Measurements from ENCODE around the gene IL18RAP.

IL18RAP gene

DNA sequence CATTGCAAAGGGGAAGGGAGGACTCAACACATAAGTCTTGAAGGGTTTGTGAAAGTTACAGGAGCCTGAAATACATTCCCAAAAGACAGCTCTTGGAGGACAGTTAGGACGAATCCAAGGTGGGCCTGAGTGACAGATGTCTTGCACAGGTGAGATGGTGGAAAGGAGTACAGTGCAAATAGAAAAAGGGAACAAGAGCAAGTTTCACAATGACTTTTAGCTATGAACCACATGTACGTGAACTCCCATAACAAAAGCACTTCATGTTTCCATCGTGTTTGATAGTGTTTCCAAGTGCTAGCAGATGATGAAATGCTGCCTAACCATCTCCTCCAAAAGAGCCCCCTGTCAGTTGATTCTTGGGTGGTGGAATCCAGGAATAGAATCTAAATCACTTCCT lies 1.8 kb downstream of the IL18RAP start:
- DNase-seq, result no peak

DNA sequence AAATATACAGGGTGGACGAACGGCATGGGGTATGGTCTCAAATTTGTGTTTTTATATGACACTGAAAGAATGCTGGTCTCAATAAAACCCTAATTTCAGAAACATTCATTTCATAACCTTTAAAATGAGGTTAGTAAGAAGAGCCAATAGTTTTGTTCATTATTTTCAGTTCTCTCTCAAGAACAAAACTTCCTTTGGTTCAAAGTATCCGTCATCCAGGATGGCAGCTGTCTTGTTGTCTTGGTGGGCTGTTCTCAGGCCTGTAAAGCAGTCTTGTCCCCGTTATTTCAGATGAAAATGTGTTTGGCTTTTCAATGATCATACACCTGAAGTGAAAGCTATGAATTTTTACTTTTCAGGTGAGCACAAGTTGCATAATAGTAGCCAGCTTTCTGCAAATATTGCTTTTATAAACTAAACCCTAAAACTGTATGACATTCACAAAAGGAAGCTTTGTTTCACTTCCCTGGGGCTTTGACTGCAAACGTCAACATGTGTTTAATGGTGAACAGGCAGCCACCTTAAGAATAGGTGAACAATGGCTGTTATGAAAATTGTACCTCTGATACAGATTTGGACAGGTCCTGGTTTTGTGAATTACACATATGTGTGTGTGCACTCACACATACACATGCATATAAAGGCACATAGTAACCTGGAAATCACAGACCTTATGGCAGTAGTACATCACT lies 2.6 kb downstream of the IL18RAP start:
- no peak for DNase-seq

DNA sequence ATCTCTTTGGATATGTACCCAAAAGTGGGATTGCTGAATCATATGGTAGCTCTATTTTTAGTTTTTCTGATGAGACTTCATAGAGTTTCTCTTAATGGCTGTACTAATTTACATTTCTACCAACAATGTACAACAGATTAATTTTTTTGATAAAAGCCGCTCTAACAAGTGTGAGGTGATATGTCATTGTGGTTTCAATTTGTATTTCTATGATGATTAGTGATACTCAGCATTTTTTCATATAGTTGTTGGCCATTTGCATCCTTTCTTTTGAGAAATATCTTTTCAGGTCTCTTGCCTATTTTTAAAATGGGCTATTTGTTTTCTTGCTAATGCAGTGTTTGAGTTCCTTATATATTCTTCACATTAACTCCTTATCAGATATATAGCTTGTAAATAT lies 4.3 kb downstream of the IL18RAP start:
- no peak for DNase-seq

DNA sequence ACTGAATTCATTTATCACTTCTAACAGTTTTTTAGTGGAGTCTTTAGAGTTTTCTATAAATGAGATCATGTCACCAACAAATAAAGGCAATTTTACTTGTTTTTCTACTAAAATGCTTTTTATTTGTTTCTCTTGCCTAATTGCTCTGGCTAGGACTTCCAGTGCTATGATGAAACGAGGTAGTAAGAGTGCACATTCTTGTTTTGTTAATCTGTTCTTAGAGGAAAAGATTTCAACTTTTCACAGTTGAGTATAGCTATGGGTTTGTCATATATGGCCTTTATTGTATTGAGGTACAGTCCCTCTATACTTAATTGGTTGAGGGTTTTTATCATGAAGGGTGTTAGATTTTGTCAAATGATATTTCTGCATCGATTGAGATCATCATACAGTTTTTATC lies 5.6 kb downstream of the IL18RAP start:
- no peak for DNase-seq

DNA sequence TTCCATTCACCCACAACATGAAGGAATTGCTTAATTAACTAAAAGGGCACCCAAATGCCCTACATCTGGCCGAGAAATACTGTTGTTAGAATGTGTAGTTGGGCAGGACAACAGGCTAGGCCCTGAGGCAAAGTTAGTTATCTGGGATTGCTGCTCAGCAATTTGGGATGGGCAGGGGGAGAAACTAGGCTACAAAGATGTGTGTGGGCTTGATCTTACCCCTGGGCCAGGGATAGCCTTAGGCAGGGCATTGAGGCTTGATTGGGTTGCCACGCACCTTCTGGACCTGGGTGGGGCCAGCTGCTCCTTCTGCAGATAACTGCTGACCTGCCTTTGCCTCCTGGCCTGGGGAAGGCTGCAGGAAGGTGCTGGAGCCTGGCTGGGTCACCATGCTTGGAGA lies 9.4 kb downstream of the IL18RAP start:
- no peak for DNase-seq

DNA sequence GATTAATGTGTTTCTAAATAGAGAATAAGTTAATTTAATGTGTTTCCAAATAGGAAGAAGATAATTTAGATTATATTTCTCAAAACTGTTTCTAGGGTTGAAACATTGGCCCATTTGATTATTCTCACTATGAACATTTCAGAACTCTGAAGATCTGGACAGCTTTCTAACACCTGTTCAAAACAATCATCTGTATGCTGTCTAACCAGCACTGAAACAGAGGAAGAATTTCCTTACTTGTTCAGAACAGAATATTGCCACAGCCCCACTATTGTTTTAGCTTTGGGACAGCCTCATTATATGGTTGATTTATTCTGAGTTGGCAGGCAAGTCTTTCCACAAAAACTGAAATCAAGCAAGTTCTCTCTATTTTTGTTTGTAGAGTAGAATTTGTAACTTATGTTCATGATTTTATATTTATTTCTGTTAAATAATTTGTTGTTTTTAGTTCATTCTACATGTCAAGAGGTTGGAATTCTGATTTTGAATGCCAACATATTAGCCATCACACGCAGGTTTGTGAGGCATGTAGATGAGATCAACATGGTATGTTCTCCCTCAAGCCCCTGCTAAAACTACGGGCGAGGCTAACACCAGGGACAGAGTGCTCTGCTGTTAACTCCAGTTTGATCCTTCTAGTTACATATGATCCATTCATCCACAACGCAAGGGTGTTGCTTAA lies 11.2 kb downstream of the IL18RAP start:
- no peak for DNase-seq

DNA sequence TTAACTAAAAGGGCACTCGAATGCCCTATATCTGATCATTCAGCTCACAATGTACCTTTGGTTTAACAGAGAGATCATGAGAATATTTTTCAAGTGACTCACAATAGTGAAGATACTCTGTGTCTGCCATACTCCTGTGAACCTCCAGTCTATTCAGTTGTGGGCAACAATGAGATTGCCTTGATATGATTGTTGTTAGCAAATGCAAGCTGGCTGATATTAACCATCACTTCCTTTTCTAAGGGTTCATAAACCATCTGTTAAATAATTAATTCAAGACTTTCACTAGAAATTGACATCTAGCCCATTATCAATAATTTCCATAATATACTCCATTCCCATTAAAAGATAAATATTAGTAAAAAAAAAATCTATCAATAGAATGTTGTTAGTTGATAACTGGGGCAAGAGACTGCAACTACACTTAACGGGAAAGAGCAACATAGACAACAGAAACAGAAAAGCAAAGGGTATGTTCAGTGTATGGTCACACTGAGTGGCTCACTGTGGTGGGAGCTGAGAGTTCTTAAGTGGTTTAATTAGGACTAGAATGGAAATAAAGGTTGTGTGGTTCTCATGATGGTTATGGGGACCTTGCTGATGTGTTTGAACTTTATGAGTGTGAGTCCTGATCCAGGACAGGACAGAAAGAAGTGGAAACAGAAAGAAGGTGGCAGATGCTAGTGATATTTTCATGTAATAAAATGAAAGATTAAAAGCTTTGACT lies 11.9 kb downstream of the IL18RAP start:
- no peak for DNase-seq

DNA sequence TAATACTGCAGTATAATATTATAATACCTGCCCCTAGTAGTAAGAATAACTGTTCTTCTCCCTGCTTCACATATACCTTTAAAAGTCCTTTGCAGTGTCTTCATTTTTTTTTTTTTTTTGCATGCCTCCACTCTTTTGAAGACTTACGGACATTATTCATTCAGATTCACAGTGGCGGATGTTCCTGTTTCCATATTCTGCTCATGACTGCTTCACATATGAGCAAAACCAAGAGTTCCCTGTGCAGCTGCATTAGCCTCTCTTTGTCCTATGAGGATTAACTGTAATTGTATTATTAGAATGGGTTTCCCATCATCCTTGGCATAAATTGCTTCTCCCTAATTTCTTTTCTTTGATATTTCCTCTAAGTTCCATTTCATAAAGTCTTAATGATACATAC lies 12.8 kb downstream of the IL18RAP start:
- no peak for DNase-seq

DNA sequence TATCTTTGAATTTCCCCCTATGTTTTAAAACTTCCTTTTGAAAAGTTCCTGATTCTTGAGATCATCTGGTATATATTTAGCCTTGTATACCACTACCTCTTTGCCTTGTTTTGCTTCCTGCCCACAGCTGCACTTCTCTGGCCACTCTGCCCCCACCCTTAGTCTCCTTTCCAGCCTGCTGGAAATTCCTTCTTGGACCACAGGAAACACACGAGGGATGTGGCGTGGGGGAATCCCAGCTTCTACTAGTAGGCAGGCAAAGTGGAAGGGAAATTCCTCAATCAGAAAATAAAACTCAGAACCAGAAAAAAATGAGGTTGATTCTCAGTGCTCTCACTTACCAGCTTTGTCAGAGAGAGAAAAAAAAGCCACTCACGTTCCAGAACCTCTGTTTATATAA lies 13.4 kb downstream of the IL18RAP start:
- DNase-seq, result no peak

DNA sequence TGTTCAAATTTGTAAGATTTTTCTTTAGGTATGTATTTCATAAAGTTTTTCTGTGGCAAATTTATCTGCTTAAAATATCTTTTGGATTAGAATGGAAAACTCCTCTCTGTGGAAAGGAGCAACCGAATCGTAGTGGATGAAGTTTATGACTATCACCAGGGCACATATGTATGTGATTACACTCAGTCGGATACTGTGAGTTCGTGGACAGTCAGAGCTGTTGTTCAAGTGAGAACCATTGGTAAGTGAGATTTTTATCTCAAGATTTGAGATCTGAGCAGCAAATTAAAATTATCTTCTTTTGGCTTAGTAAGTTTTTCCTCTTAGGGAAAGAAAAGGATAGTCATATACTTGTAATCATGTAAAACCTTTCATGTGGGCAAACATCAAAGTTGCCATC lies 14.2 kb downstream of the IL18RAP start:
- DNase-seq, result no peak

DNA sequence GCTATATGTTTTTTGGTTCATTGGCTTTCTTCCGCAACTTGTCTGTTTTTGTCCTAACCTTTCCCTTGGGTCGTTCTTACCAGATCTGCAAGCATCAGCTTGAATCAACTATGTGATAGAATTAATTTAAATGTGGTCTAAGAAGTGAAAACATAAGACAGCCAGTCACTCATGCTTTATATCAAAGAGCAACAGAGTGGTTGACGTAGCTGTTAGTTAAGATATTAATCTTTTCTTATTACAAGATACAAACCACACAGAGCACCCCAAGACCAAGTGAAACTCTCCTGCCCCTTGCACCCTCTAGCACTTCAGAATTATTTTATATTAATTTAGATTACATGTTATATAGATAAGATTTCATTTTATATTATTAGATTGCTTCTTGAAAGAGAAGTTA lies 15.2 kb downstream of the IL18RAP start:
- no peak for DNase-seq

DNA sequence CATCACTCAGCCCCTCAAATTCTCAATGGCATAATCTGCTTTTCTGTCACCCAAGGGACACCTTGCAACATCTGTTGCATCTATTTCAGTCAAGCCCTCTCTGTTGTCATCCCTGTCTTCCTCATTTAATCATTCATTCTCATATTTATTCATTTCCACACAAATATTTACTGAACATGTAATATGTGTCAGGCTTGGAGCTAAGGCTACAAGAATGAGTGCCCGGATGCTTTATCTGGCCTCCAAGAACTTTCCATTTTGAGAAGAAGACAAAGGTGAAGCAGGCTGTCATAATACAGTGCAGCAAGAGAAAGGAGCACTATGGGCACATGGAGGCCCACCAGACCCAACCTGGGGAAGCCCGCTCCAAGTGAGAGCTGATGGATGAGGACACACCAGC lies 15.6 kb downstream of the IL18RAP start:
- no peak for DNase-seq

DNA sequence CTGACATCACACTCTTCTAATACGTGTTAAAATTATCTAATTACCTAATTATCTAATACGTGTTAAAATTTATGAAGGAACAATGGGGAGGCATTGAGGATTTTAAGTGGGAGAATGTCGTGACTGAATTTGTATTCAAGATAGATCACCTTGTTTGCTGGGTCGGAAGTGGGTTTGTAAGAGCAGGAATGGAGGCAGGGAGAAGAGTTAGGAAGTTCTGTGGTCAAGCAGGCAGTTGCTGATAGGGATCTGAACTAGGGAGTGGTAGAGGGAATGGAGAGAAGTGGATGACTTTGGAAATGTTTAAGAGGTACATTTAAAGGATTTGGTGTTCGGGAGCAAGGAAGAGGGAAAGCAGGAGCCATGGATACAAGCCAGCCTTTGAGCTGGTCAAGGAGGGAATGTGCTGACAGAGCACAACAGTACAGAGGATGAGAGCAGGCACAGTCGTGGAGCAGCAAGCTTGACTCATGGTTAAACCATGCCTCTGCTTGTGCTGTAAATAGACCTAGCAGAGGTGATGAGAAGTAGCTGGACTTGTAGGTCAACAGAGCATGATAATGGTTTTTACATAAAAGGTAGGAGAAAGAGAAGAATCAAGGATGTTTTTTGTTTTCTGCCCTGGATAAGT lies 16.2 kb downstream of the IL18RAP start:
- no peak for DNase-seq

DNA sequence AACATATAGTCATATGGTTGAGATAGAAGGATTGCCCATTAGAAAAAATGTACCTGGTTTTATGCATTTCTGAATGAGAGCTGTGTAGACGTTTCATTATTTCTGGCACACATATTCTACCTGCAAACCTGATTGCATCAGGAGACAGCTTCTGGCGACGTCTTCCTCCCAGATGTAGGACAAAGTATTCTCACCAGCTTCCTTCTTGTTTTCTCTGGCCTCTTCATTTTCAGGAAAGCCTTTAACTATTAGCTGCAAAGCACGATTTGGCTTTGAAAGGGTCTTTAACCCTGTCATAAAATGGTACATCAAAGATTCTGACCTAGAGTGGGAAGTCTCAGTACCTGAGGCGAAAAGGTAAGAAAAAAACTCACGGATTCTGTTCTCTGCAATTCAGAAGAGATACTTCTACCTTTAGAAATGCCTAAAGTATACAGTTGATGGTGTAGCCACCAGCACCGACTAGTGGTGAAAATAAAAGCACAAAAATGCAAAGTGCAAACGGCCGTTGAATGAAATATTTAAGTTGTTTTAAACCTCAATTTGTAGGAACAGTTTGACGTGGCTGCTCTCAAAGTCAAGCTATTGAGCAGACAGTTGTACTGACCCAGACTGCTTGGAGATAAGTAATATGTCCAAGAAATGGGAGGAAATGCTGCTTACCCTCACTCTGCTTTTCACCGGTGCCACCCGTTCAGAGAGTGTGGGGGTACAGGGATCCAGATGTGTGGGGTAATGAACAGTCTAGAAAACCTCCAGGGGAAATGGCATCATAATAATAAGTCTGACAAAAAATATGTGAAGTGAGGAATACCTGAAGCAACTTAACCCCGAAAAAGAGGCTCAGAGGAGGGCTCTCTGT lies 20.2 kb downstream of the IL18RAP start:
- DNase-seq, result peak in 5 of 6 experiments; percentile 2 to 61 (median 33)

DNA sequence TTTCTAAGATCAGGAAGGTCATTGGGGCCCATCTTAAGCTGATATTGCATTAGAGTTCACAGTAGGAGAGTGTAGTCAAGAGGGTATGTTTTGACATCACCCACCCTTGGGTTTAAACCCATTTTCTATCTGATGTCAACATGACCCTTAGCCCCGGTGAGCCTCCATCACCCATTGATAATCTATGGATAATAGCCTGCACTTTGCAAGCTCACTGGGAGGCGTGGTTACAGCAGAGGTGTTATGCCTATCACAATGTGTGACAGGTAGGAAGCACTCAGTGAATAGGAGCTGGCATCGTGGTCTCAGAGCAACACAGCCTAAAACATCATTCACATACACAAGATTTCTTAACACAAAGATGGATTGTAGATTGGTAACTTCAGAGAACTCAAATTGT lies 21.3 kb downstream of the IL18RAP start:
- no peak for DNase-seq

DNA sequence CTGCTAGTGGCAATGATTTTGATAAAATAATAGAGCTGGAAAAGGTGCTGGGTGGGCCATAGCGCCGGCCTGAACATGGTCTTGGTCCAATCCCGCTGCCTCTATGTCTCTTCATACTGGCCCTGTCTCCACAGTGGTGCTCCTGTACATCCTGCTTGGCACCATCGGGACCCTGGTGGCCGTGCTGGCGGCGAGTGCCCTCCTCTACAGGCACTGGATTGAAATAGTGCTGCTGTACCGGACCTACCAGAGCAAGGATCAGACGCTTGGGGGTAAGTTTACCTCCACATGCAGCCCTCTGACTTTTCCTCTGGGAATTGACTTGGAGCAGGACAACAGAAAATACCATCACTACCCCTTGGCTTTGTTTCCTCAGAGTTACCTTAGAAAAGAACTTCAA lies 24.0 kb downstream of the IL18RAP start:
- DNase-seq, result no peak

DNA sequence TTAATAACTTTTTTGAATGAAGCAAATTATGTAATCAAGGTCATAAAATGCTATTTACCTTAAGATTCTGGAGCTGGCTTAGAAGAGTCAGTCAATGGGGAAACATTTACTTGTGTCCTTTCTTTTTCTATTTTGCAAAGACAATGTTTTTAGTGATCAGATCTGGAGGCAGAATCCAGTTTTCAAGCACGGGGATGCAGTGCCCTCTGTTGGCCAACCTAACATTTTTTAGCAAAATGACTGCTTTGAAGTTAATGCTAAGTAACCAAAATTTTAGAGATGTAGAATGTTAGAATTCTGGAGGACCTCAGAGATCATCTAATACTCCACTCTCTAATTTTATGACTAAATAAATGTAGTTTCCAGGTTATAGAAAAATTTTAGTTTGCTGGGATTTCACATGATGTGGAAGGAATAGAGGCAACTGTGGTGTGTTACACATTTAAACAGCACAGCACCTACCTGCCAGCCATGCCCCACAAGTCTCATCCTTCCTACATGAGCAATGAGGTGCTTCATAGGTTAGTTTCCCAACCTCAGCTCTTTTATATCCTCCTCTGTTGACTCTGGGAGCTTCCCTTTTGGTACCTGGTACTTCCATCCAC lies 26.5 kb downstream of the IL18RAP start:
- peak; percentile 7 to 60 (median 22) for DNase-seq

DNA sequence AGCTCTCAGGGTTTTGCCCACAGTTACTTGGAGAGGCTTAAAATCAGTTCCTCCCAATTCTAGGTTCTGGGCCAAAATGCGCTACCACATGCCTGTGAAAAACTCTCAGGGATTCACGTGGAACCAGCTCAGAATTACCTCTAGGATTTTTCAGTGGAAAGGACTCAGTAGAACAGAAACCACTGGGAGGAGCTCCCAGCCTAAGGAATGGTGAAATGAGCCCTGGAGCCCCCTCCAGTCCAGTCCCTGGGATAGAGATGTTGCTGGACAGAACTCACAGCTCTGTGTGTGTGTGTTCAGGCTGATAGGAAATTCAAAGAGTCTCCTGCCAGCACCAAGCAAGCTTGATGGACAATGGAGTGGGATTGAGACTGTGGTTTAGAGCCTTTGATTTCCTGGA lies 29.0 kb downstream of the IL18RAP start:
- no peak for DNase-seq

DNA sequence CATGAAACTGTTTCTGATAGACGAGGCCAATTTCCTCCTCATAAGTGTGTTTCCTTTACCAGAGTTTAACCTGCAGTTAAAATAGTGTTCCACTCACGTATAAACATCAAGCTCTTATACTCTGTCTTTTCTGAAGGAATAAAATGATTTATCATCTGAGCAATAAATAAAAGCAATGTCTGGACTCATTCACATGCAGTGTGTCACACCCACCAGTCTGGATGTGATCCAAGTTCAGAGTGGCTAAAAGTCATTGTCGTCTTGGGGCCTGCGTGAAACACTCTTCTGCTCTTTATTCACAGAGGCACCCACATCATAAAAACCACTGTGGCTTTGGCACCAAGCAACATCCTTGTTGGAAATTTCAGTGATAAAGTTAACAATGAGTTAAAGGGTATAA lies 30.5 kb downstream of the IL18RAP start:
- no peak for DNase-seq

DNA sequence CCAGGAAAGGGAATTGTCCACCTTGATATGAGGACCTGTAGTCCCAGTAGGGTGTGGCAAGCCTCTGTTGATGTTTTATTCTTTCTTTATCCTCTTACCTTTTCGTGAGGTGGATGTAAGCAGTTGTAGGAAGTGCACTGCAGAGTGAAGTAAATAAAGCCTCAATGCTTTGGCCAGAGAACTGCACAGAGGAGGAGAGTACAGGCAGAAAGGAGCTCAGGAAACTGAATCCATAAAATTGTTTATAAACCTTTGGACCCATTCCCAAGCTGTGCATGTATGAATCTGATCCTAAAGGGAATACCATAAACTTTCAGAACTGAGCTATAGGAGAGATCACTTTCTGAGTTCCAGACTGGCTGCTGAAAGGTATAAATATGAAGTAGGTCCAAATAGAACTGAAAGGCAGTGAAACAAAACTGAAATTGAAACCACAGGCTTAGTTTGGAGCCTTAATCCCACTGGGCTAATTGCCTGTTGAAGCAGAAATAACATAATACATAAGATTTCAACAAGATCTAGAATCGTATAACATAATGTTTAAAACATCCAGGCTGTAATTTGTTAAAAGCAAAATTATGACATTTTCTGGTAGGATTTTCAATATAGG lies 32.2 kb downstream of the IL18RAP start:
- DNase-seq, result no peak

DNA sequence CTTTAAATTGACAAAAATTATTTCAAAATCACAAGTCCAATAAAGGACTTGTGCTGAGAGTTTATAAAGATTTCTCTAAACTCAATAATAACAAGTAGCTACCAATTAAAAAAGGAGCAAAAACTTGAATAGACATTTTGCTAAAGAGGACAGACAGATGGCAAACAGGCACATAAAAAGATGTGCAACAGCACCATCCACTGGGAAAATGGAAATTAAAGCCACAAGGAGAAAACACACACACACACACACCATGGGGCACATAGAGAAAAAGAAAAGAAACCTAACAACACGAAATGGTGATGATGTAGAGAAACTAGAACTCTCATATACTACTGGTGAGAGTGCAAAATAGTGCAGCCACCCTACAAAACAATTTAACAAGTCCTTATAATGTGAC lies 37.5 kb downstream of the IL18RAP start:
- DNase-seq, result no peak

DNA sequence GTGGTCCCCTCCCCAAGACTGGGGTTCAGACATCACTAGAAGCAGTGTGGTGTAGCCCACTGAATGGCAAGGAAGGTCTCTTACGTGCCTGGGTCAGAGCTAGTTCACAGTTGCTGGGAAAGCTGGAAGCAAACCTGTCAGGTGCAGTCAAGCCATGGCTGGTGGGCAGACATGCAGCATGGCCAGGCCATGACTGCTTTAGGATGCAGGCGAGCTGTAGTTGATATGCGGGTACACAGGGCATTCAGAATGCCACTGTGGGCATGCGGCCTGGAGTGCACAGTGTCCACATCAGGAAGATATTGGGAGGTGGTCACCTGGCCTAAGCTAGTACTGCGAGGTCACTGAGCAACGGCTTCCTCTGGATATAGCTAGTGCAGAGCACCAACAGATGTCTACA lies 38.2 kb downstream of the IL18RAP start:
- no peak for DNase-seq
